Memory B cell (primary cell): ENCODE measurements around the gene TCEAL5.
"Not testable (repeated sequence)": the region's sequence is repeated elsewhere in the genome, so short reads cannot be mapped to it uniquely, and the experiment has no call there.

Experiments
- ATAC-seq: fragments of 150-1000 bp; cut with Tn5 transposase; 2 replicates; pipeline ENCODE4 v1.10.0; 2021; ENCODE audit warnings: low read depth, mild to moderate bottlenecking, moderate library complexity
- DNase-seq, 2 donors: peaks; one replicate each; pipeline ENCODE4 v3.0.0; 2022; ENCODE audit warnings: low spot score in 2 of 2
- H3K27ac Mint-ChIP-seq: one replicate; pipeline ENCODE4 v1.8.0; 2022; ENCODE audit warnings: mild to moderate bottlenecking, moderate library complexity, mixed read lengths
- H3K27me3 Mint-ChIP-seq: one replicate; pipeline ENCODE4 v1.8.0; 2022; ENCODE audit warnings: mixed read lengths
- H3K36me3 Mint-ChIP-seq: one replicate; pipeline ENCODE4 v1.8.0; 2022; ENCODE audit warnings: mild to moderate bottlenecking, mixed read lengths
- H3K4me1 Mint-ChIP-seq: one replicate; pipeline ENCODE4 v1.8.0; 2022; ENCODE audit warnings: mixed read lengths
- H3K4me3 Mint-ChIP-seq: one replicate; pipeline ENCODE4 v1.8.0; 2022; ENCODE audit warnings: mild to moderate bottlenecking, moderate library complexity, mixed read lengths
- H3K9me3 Mint-ChIP-seq: one replicate; pipeline ENCODE4 v1.8.0; 2022; ENCODE audit warnings: mixed read lengths

The TCEAL5 gene, protein sequence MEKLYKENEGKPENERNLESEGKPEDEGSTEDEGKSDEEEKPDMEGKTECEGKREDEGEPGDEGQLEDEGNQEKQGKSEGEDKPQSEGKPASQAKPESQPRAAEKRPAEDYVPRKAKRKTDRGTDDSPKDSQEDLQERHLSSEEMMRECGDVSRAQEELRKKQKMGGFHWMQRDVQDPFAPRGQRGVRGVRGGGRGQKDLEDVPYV

DNA sequence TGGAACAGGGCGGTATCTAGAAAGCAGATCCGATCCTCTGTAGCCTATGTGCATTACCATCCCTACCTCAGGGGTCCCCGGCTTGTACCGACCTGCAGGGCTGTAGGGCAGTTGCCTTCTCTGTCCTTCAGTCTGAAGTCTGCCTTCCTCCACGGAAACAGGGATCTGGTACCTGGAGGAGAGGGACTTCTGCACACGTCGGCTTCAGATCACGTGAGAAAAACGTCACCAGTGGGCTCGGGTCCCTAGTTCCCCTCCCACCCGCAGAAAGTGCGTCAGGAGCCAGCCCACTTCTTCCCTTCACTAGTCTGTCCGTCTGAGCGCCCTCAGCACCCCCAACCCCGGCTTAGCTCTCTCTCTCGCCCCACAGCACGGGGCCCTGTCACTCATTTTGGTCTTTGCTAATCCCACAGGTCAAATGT, at the start of gene TCEAL5:
TCEAL5 (minus strand) TSS at position 170 of the 422 bp plus-strand sequence. CDS start 2,187 bp downstream, outside the sequence.
- ATAC-seq (no peak), DNase-seq (no peak)
- Mint-ChIP-seq H3K4me3 (peak within 1 kb of the TSS; percentile 68), H3K36me3 (no peaks in the 10 kb centered on the region), H3K4me1 (peaks cover 6% of the 10 kb centered on the region), H3K27me3 (peaks cover 23% of the 10 kb centered on the region), H3K27ac (no peak within 1 kb of the TSS), H3K9me3 (no peaks in the 10 kb centered on the region)

DNA sequence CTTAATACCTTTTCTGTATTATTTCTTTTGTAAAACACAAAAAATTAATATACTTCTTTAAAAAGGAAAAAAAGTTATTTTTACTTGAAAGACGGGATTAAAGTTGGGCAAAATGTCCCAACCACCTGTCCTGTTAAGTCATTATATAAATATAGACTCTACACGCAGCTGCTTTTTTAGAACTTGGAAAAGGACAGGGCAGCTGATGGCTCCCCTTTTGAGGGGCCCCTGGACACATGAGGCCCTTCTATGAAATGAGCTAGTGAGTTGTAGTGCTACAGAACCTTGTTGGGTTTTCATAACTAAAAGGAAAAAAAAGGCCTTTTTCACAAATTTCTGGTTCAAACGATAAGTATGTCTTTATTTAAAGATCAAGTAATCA, 34.8 kb upstream of the TCEAL5 start:
- peaks cover 3% of the 10 kb centered on the region for H3K4me1 Mint-ChIP-seq
- peak overlapping the region; percentile 89 for H3K27ac Mint-ChIP-seq
- H3K4me3 Mint-ChIP-seq: peak overlapping the region; percentile 86
- no peak for ATAC-seq
- H3K27me3 Mint-ChIP-seq: no peaks in the 10 kb centered on the region
- H3K36me3 Mint-ChIP-seq: peaks cover 3% of the 10 kb centered on the region
- DNase-seq: no peak
- H3K9me3 Mint-ChIP-seq: no peaks in the 10 kb centered on the region

DNA sequence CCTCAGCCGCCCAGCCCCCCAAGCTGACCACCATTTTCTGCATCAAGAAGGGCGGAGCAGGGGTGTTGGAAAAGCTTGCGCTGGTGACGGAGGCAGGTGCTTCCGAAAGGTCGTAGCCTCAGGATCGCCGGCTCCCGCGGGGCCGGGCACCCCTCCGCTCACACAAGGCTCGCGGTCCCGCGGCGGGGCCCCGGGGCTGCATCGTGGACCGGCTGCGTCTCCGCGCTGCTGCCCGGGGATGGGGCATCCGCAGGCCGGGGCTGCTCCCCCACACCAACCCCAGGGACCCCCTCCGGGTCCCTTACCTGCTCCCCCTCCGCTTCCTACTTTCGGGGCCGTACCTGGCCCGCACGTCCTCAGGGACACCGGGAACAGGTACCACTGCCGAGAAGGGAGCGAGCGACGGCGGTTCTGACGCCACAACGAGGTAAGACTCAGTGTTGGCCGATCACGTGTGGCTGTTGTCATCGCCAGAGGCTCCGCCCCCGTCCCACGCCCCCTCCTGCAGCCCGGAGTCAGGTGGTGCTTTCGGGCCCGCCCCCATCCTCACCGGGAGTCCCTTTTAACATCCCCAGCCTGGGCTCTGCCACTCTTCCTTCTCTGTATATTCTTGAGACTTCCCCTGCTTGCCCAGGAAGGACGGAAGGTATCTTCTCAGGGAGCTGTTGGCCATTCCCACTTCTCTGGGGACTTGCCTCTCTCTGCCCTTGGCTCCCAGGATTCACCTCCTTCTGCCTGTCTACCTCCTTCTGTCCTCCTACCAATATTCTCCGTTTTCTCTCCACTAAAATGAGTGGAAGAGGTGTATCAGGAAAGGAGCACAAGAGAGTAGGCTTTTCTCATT, 34.2 kb upstream of the TCEAL5 start, which contains the start of gene BEX2:
BEX2 (minus strand) TSS at position 436 of the 844 bp plus-strand sequence. CDS start 1,014 bp downstream, outside the sequence.
- ATAC-seq: peak; percentile 99
- Mint-ChIP-seq H3K36me3 (peaks cover 3% of the 10 kb centered on the region), H3K27ac (peak within 1 kb of the TSS; percentile 89), H3K9me3 (no peaks in the 10 kb centered on the region), H3K4me3 (peak within 1 kb of the TSS; percentile 86), H3K27me3 (no peaks in the 10 kb centered on the region), H3K4me1 (peaks cover 3% of the 10 kb centered on the region)
- DNase-seq: peak; percentile 68 to 74

DNA sequence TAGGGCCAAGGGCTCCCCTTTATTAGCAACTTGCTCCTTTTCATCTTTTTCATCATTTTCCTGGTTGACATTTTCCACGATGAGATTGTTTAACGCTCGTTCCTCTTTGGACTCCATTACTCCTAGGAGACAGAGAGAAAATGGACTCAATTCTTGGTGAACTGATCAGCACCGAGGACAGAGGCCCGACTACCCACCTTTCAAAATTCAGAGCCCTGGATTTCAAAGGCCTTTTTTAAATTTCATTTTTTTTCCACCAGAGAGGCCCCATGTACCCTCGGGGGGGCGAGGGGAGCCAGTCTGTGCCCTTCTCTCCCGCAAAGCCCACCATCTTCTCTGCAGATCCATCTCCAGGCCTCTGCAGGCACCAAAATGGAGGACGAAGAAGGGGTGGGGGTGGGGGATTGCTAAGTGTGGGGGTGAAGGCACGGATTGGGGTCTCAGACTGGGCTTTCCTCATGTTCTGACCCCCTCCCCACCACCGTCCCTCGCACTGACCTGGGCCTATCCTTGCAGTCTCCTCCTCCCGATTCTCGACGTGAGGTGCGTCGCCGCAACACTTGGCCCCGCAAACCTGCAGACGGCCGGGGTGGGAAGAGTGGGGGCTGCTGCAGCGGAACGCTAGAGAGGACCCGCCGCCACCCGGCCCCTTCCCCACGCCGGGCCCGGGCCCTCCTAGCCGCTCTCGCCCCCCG, 33.5 kb upstream of the TCEAL5 start:
- peaks cover 3% of the 10 kb centered on the region for H3K36me3 Mint-ChIP-seq
- DNase-seq (peak in 1 of 2 donors; percentile 0), ATAC-seq (no peak)
- no peaks in the 10 kb centered on the region for H3K9me3 Mint-ChIP-seq
- peaks cover 3% of the 10 kb centered on the region for H3K4me1 Mint-ChIP-seq
- H3K27ac Mint-ChIP-seq: no peak overlapping the region
- H3K4me3 Mint-ChIP-seq: peak overlapping the region; percentile 46
- no peaks in the 10 kb centered on the region for H3K27me3 Mint-ChIP-seq

DNA sequence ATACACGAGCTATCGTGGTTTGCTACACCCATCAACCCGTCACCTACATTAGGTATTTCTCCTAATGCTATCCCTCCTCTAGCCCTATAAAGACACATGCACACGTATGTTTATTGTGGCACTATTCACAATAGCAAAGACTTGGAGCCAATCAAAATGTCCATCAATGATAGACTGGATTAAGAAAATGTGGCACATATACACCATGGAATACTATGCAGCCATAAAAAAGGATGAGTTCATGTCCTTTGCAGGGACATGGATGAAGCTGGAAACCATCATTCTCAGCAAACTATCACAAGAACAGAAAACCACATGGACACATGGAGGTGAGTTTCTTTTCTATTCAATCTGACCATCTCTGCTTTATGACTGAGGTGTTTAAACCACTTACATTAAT, 29.1 kb upstream of the TCEAL5 start:
- not testable (repeated sequence) for H3K27ac Mint-ChIP-seq, H3K4me1 Mint-ChIP-seq, ATAC-seq

DNA sequence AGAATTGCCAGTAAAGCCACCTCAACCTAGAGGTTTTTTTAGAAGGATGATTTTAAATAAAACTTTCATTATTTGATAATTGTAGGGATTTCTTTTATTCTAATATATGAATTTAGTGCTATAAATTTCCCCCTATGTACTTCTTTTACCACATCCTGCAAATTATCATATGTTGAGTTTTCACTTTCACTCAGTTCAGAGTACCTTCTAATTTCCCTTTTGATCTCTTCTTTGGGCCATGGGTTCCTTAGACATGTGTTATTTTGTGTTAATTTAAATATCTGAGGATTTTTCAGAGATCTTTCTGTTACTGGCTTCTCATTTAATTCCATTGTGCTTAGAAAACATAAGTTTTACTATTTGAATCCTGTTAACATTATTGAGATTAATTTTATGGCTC, 28.2 kb upstream of the TCEAL5 start:
- H3K4me1 Mint-ChIP-seq: no peaks in the 10 kb centered on the region
- DNase-seq: no peak
- ATAC-seq: no peak
- H3K36me3 Mint-ChIP-seq: peaks cover 2% of the 10 kb centered on the region
- no peak overlapping the region for H3K27ac Mint-ChIP-seq
- H3K9me3 Mint-ChIP-seq: no peaks in the 10 kb centered on the region
- no peaks in the 10 kb centered on the region for H3K27me3 Mint-ChIP-seq
- H3K4me3 Mint-ChIP-seq: no peak overlapping the region

More for the DNA sequence above, 29.1 kb upstream of the TCEAL5 start:
- H3K9me3 Mint-ChIP-seq, H3K36me3 Mint-ChIP-seq, DNase-seq, H3K27me3 Mint-ChIP-seq, H3K4me3 Mint-ChIP-seq: not testable (repeated sequence)

DNA sequence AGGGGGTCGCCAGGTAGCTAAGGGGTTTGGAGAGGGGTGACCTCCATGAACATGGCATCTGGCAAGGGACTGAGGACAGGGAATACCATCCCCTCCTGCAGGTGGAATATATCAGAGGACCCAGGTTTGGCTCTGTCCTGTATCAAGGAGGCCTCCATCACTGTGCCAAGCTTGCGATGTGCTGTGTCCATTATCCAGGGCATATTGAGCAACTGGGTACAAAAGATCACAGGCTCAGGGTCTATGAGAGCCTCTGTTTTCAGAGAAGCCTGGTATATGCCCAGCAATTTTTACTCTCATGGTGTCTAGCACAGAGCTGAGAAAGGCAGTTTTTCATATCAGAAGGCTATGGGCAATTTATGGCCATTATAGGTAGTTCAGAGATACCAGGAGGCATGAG, 16.6 kb upstream of the TCEAL5 start:
- peaks cover 3% of the 10 kb centered on the region for H3K27me3 Mint-ChIP-seq
- H3K36me3 Mint-ChIP-seq: no peaks in the 10 kb centered on the region
- no peak for DNase-seq
- H3K9me3 Mint-ChIP-seq: no peaks in the 10 kb centered on the region
- no peak overlapping the region for H3K27ac Mint-ChIP-seq
- no peaks in the 10 kb centered on the region for H3K4me1 Mint-ChIP-seq
- no peak overlapping the region for H3K4me3 Mint-ChIP-seq
- ATAC-seq: no peak

DNA sequence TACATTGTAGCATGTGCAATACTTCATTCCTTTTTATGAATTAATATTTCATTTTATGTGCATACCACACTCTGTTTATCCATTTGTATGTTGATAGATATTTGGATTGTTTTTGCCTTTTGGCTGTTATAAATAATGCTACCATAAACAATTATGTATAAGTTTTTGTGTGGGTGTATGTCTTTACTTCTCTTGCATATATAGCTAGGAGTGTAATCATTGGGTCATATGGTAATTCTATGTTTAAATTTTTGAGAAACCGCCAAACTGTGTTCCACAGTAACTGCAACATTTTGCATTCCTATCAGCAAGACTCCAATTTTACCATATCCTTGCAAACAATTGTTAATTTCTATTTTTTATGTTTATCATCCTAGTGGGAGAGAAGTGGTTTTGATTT, 3.1 kb upstream of the TCEAL5 start:
- H3K4me1 Mint-ChIP-seq: peaks cover 6% of the 10 kb centered on the region
- H3K36me3 Mint-ChIP-seq: no peaks in the 10 kb centered on the region

DNA sequence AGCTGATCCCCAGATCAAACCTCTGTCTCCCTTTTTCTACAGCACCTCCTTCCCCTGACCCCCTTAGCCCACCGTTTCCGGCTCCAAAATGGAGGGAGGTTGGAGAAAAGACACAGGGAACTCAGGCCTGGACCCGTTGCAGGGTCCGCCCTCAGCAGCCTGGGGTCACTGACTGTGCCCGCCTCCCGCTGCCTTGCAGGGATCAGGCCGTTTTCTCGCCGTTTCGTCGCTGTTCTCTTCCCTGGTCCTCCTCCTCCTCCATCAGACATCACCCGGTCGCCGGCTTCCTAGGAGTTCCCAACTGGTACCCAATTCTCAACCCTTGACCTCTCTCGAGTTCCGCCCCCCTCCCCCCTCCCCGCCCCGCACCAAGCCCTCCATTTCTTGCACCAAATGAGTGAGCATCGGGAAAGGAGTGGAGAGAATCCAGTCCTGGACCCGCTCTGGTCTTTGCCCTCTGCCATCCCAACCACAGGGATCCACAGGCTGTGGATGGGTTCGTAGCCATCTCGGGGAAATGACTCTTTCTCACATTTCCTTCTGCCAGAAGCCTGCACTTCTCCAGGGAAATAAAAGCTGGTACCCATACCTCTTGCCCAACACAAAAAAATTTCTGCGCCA, 493 bp downstream of the TCEAL5 start:
- Mint-ChIP-seq H3K4me1 (peaks cover 6% of the 10 kb centered on the region), H3K9me3 (no peaks in the 10 kb centered on the region), H3K27ac (no peak overlapping the region), H3K36me3 (no peaks in the 10 kb centered on the region), H3K4me3 (no peak overlapping the region), H3K27me3 (peaks cover 23% of the 10 kb centered on the region)
- ATAC-seq: no peak
- DNase-seq: no peak

More for the DNA sequence above, 3.1 kb upstream of the TCEAL5 start:
- Mint-ChIP-seq H3K27ac (no peak overlapping the region), H3K9me3 (no peaks in the 10 kb centered on the region), H3K27me3 (peaks cover 19% of the 10 kb centered on the region), H3K4me3 (no peak overlapping the region)
- DNase-seq (no peak), ATAC-seq (no peak)

DNA sequence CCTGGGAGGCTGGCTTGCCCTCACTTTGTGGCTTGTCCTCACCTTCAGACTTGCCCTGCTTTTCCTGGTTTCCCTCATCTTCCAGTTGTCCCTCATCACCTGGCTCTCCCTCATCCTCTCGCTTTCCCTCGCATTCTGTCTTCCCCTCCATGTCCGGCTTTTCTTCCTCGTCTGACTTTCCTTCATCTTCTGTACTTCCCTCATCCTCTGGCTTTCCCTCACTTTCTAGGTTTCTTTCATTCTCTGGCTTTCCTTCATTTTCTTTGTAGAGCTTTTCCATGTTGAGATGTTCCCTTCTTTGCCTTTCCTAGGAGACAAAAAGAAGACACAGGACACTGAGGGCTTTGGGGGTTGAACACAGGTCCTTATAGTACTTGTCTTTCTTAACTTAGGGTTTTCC, 2.3 kb downstream of the TCEAL5 start:
- ATAC-seq (no peak), DNase-seq (no peak)
- peaks cover 6% of the 10 kb centered on the region for H3K4me1 Mint-ChIP-seq
- H3K36me3 Mint-ChIP-seq: no peaks in the 10 kb centered on the region
- H3K27me3 Mint-ChIP-seq: peaks cover 22% of the 10 kb centered on the region
- no peak overlapping the region for H3K4me3 Mint-ChIP-seq
- H3K9me3 Mint-ChIP-seq: no peaks in the 10 kb centered on the region
- no peak overlapping the region for H3K27ac Mint-ChIP-seq

DNA sequence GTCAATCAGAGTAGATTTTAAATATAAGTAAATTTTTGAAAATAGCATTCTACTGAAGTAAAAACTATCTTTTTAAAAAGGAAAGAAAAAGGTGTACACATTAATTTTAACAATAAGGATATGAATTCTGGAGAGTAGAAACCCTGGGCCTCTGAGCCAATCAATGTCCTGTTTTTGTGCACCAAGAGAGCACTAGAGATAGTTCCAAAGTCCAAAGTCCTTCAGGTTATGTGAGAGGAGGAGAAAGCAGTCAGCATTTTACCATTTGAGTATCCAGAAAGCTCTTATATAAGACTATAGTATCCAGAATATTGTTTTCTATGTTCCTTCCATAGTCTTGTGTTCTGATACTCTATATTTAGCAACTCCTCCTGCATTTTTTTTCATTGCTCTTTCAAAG, 18.3 kb downstream of the TCEAL5 start:
- no peak overlapping the region for H3K27ac Mint-ChIP-seq
- no peak overlapping the region for H3K4me3 Mint-ChIP-seq
- H3K27me3 Mint-ChIP-seq: peaks cover 3% of the 10 kb centered on the region
- no peaks in the 10 kb centered on the region for H3K36me3 Mint-ChIP-seq
- peaks cover 3% of the 10 kb centered on the region for H3K9me3 Mint-ChIP-seq
- ATAC-seq (no peak), DNase-seq (no peak)
- peaks cover 9% of the 10 kb centered on the region for H3K4me1 Mint-ChIP-seq

DNA sequence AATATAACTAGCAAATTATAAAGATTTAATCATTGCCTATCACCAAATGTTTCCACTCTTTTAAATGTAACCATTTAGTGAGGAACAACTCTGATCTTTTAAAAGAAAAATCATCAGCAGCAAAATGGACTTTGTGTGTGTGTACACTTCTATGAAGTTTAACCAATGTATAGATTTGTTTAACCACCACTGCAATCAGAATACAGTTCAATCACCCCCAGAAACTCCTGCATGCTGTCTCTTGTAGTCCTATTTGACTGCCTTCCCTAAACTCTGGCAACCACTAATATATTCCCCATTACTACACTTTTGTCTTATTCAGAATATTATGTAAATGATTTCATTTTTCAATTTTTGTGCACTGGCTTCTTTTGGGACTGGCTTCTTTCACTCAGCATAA, 19.9 kb downstream of the TCEAL5 start:
- Mint-ChIP-seq H3K4me3 (no peak overlapping the region), H3K4me1 (peaks cover 9% of the 10 kb centered on the region), H3K9me3 (no peaks in the 10 kb centered on the region), H3K27ac (no peak overlapping the region), H3K27me3 (no peaks in the 10 kb centered on the region), H3K36me3 (no peaks in the 10 kb centered on the region)
- ATAC-seq (no peak), DNase-seq (no peak)

DNA sequence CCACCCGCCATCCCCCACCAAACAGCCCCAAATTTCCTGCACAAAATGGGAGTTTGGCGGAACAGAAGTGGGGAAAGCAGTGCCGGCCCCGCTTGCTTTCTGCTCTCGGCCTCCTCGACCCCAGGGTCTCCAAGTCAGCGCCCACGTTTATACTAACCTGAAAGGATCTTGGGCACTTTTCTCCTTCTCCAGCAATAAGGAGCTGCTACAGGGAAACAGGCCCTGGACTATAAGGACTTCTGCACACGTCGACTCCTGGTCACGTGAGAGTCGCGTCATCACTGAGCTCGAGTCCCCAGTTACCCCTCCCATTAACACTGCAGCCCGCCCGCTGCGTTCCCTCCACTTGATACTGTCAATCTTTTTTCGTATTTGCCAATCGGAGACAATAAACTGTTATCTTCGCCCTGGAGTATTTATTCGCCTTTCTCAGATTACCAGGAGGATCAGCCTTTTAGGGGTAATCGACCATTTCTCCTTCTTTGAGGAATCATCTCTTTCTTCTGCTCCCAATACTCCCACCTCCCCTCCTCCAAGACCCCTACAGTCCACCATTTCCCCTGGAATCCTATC, 21.5 kb downstream of the TCEAL5 start, which contains the start of gene TCEAL8:
TCEAL8 (minus strand) TSS at position 235 of the 573 bp plus-strand sequence. CDS start 1,176 bp downstream, outside the sequence.
- ATAC-seq: peak; percentile 95
- H3K4me1 Mint-ChIP-seq: peaks cover 9% of the 10 kb centered on the region
- H3K9me3 Mint-ChIP-seq: no peaks in the 10 kb centered on the region
- H3K36me3 Mint-ChIP-seq: no peaks in the 10 kb centered on the region
- DNase-seq: peak in 1 of 2 donors; percentile 5
- H3K4me3 Mint-ChIP-seq: peak within 1 kb of the TSS; percentile 93
- H3K27ac Mint-ChIP-seq: peak within 1 kb of the TSS; percentile 97
- H3K27me3 Mint-ChIP-seq: no peaks in the 10 kb centered on the region
